ENCODE measurements around the gene C1orf141. TPM values are rescaled to one million over a fixed set of nuclear protein-coding genes. Genes with fewer than 3 reads are reported as not detected.

The C1orf141 gene
- total and polyA plus RNA-seq, 2 donors (not counting 1 experiment from before 2014, with no cell fraction given) = not detected

- ChIA-PET CTCF (no interaction called here), POLR2A (no interaction called here)
- DNase-seq (no peak), ATAC-seq (ENCODE audit: low read depth) (no peak)
- no peak overlapping the region for H3K4me2 ChIP-seq (replicated peaks; ENCODE audit: low read depth, low read length, poor library complexity, severe bottlenecking)
- H4K20me1 ChIP-seq (ENCODE audit: control insufficient read depth, insufficient read depth, low read length, poor library complexity, severe bottlenecking) = no peaks in the 10 kb centered on the region
- intact Hi-C loops (cut with micrococcal nuclease) = no loop called here
- H3K4me1 ChIP-seq (ENCODE audit: control insufficient read depth in 2 of 2, insufficient read depth in 2 of 2, low read length in 2 of 2) = no peaks in the 10 kb centered on the region
- H3K4me3 Mint-ChIP-seq = no peak overlapping the region
- H3K27me3 ChIP-seq (replicated peaks in 1 of 4; ENCODE audit: control extremely low read depth in 1 of 4, control insufficient read depth in 3 of 4, insufficient read depth in 4 of 4, low read length in 3 of 4) = no peaks in the 10 kb centered on the region
- no peak overlapping the region for H3K27ac Mint-ChIP-seq
- no peaks in the 10 kb centered on the region for H3K79me2 ChIP-seq (ENCODE audit: control insufficient read depth, insufficient read depth, low read length)
- no peak for TF ChIP-seq EZH2 (IDR thresholded peaks at IDR 0.05; ENCODE audit: borderline replicate concordance, insufficient read depth, low read depth, low read length, poor library complexity, severe bottlenecking)
- TF ChIP-seq, protein P1, sequence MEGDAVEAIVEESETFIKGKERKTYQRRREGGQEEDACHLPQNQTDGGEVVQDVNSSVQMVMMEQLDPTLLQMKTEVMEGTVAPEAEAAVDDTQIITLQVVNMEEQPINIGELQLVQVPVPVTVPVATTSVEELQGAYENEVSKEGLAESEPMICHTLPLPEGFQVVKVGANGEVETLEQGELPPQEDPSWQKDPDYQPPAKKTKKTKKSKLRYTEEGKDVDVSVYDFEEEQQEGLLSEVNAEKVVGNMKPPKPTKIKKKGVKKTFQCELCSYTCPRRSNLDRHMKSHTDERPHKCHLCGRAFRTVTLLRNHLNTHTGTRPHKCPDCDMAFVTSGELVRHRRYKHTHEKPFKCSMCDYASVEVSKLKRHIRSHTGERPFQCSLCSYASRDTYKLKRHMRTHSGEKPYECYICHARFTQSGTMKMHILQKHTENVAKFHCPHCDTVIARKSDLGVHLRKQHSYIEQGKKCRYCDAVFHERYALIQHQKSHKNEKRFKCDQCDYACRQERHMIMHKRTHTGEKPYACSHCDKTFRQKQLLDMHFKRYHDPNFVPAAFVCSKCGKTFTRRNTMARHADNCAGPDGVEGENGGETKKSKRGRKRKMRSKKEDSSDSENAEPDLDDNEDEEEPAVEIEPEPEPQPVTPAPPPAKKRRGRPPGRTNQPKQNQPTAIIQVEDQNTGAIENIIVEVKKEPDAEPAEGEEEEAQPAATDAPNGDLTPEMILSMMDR (IDR thresholded peaks at IDR 0.05) = no peak
- H3K9me3 ChIP-seq (ENCODE audit: control extremely low read depth in 1 of 3, control insufficient read depth in 2 of 3, insufficient read depth in 1 of 3, low read length in 2 of 3) = peaks cover 0 to 4% (median 2%) of the 10 kb centered on the region in 3 donors
- 100% methylated on average over 1 of the region's 1 CpG for WGBS (ENCODE audit: insufficient coverage)
- H3K9ac ChIP-seq (ENCODE audit: low read length) = no peak overlapping the region
- no peak overlapping the region for H3K27ac ChIP-seq (ENCODE audit: low read length in 2 of 2)
- H3K27me3 Mint-ChIP-seq = no peaks in the 10 kb centered on the region
- H3K36me3 ChIP-seq (replicated peaks in 1 of 2; ENCODE audit: control extremely low read depth in 1 of 2, control insufficient read depth in 1 of 2, extremely low read depth in 1 of 2, insufficient read depth in 2 of 2, low read length in 1 of 2) = no peaks in the 10 kb centered on the region
- no peak overlapping the region for H2AFZ ChIP-seq (ENCODE audit: insufficient read depth, low read depth, low read length, poor library complexity, severe bottlenecking)
- H3K9me3 Mint-ChIP-seq (ENCODE audit: insufficient read depth) = no peaks in the 10 kb centered on the region
- no peaks in the 10 kb centered on the region for H3K4me1 Mint-ChIP-seq
- no peak overlapping the region for H3K4me3 ChIP-seq (ENCODE audit: control extremely low read depth in 1 of 5, extremely low read depth in 1 of 5, insufficient read depth in 1 of 5, low read depth in 2 of 5, low read length in 4 of 5)
These were observed 46.3 kb downstream of the C1orf141 start for GRCh38 chr1:67088440-67088839.

- Histone ChIP-seq H3K79me2 (ENCODE audit: control insufficient read depth, insufficient read depth, low read length) (no peaks in the 10 kb centered on the region), H3K4me2 (replicated peaks; ENCODE audit: low read depth, low read length, poor library complexity, severe bottlenecking) (no peak overlapping the region), H3K27ac (ENCODE audit: low read length in 2 of 2) (no peak overlapping the region), H4K20me1 (ENCODE audit: control insufficient read depth, insufficient read depth, low read length, poor library complexity, severe bottlenecking) (no peaks in the 10 kb centered on the region), H2AFZ (ENCODE audit: insufficient read depth, low read depth, low read length, poor library complexity, severe bottlenecking) (no peak overlapping the region), H3K4me1 (ENCODE audit: control insufficient read depth in 2 of 2, insufficient read depth in 2 of 2, low read length in 2 of 2) (no peaks in the 10 kb centered on the region), H3K9ac (ENCODE audit: low read length) (no peak overlapping the region), H3K36me3 (replicated peaks in 1 of 2; ENCODE audit: control extremely low read depth in 1 of 2, control insufficient read depth in 1 of 2, extremely low read depth in 1 of 2, insufficient read depth in 2 of 2, low read length in 1 of 2) (no peaks in the 10 kb centered on the region), H3K4me3 (ENCODE audit: control extremely low read depth in 1 of 5, extremely low read depth in 1 of 5, insufficient read depth in 1 of 5, low read depth in 2 of 5, low read length in 4 of 5) (no peak overlapping the region), H3K9me3 (ENCODE audit: control extremely low read depth in 1 of 3, control insufficient read depth in 2 of 3, insufficient read depth in 1 of 3, low read length in 2 of 3) (peaks cover 0 to 4% (median 2%) of the 10 kb centered on the region in 3 donors), H3K27me3 (replicated peaks in 1 of 4; ENCODE audit: control extremely low read depth in 1 of 4, control insufficient read depth in 3 of 4, insufficient read depth in 4 of 4, low read length in 3 of 4) (no peaks in the 10 kb centered on the region)
- Mint-ChIP-seq H3K9me3 (ENCODE audit: insufficient read depth) (no peaks in the 10 kb centered on the region), H3K27me3 (no peaks in the 10 kb centered on the region), H3K27ac (no peak overlapping the region), H3K4me3 (no peak overlapping the region), H3K4me1 (no peaks in the 10 kb centered on the region)
- CTCF ChIA-PET = interaction anchor here (0.6 kb wide), 1 partner anchor 133 kb away, joined by 4 read pairs; no protein-coding TSS in a partner anchor
- no peak for TF ChIP-seq EZH2 (IDR thresholded peaks at IDR 0.05; ENCODE audit: borderline replicate concordance, insufficient read depth, low read depth, low read length, poor library complexity, severe bottlenecking)
- TF ChIP-seq, protein P1 (IDR thresholded peaks at IDR 0.05) = no peak
- intact Hi-C loops (cut with micrococcal nuclease) = no loop called here
- POLR2A ChIA-PET = no interaction called here
- no peak for ATAC-seq (ENCODE audit: low read depth)
- WGBS (ENCODE audit: insufficient coverage) = 0% methylated on average over 1 of the region's 2 CpGs
- DNase-seq = no peak
These were observed 49.4 kb downstream of the C1orf141 start for GRCh38 chr1:67085326-67085725.

Data from B cell (primary cell).